ENCODE results near the gene AREL1.

Gene AREL1

GRCh38 chr14:74658535-74659131 is 54.2 kb downstream of the AREL1 start:
- DNase-seq: no peak

- DNase-seq: no peak
Measured at GRCh38 chr14:74656964-74657363, 55.9 kb downstream of the AREL1 start.

DNA sequence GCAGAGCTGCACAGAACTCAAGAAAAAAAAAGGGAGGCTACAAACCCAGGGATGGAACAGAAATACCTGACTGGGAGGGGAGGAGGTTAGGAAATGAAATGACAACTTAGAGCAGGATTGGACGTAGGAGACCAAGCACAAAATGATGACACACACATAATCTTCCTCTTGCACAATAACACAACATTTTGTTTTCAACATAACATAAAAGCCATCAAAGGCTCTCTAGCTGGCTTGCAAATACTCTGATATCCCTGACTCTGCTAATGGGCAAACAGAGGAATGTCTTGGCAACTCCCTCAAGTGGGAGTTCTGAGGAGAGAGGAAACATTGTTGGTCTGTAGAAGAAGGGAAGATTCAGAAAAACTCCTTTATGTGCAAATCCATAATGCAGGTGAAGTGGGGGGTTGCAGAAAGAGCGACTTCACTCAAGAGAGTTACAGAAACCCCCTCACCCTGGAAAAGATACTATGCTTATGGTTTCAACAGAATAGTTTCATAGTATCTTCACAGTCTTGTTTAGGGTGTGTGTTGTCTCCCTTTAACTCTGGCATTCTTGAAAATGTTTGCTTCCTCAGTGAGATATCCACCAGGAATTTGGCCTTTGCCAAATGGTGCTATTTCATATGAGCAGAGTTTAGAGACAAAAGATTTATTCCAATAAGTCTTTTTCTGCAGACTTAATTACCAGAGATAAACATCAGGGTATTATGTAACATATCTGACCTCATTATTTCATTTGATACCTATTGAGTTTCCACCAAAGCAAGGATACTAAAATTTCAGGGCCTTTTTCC is 57.1 kb downstream of the AREL1 start:
- DNase-seq: no peak

DNA sequence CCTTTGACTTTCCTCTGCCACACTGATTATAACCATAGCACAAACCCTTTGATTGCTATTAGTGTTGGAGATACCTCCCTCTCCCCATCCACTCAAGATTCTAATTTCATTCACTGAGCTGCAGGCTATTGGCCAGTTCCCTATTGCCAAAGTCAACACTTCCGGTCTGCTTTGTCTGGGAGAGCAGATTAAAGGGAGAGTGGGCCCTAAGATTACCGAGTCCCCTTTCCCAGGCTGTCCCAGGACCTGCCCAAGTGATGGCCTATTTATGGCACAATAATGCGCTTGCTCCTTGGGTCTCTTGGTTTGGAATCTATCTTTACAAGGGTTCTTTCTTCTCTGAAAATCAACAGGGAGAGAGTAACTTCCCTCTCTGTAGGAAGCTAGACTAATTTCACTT is 57.9 kb downstream of the AREL1 start:
- no peak for DNase-seq

GRCh38 chr14:74653386-74654138 is 59.3 kb downstream of the AREL1 start:
- no peak for DNase-seq

DNA sequence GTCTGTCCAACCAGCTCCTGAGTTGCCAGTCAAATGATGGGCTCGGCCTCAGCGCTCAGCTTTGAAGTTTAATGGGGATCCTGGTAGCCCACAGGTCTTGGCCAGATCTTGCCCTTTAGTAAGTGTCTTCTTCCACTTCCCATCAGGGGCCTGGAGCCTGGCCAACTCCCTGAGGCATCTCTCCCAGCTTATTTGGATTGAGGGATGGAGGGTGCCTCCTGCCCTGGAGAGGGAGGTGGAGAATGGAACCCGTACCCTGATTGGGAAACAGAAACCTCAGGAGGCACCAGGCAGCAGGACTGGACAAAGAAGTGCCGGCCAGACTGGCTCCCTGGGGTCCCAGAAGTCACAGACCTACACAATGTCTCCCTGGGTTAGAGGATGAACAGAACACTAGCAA is 60.3 kb downstream of the AREL1 start:
- no peak for DNase-seq

GRCh38 chr14:74650927-74651686 is 61.8 kb downstream of the AREL1 start:
- DNase-seq: no peak

DNA sequence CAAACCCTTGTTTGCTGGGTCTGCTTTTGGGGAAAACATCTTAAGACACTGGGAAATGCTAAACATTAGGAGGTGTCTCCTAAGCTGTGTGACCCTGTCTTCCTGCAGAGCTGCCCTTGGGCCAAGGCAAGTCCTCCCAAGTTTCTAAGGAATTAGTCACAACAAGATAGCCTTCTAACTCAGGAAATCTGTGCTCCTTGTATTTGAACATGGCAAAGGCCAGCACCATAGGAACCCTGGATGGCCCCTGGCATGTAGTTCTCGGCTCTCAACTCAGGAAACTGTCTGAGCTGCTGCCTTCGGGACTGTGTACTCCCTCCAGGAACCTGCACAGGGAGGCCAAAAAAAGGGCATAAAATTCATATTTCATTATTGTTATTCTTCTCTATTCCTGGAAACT is 63.2 kb downstream of the AREL1 start:
- DNase-seq: no peak

GRCh38 chr14:74649167-74649566 is 63.7 kb downstream of the AREL1 start:
- no peak for DNase-seq

DNA sequence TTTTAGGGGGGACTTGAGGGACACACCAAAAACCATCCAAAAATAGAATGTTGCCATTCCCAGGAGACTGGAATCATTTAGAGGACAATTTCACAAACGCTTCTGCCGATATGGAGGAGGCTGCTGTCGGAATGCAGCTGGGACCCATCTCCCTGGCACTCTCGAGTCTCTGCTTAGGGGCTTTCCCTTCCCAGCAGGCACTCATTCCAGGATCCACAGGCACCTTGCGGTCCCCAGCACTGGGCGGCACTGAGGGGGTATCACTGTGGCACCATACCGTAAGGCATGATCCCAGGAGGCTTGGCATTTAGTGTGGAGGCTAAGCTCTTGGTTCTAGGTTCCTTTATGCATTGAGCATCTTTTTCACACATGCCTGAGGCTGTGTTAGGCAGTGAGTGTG is 64.3 kb downstream of the AREL1 start:
- no peak for DNase-seq

GRCh38 chr14:74647678-74648461 is 65.0 kb downstream of the AREL1 start:
- DNase-seq: peak; percentile 66

DNA sequence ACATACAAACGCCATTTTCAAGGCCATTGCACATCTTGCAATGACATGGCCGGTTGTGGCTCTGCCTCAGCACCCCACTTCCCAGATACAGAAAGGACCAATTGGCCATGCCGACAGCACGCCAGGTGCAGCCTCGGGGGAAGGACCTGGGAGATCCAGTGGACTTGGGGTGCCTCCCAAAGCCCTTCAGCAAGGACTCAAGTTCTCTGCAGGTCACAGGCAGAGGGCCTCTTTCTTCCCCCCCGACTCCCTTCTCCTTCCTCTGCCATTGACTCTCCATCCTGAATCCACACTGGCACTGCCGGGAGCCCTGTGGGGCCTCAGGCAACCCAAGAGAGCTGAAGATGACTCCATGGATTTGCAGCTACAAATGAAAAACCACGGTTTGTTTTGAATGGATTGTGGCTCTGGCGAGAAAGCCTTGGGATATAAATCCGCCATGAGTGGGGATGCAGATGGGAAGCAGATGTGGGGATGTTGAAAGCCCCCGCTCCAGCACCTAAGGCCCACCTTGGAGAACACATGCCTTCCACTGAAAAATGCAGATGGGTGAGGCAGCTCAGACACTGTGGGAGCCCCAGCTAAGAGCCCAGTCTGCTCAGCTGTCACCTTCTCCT is 65.7 kb downstream of the AREL1 start:
- no peak for DNase-seq

DNA sequence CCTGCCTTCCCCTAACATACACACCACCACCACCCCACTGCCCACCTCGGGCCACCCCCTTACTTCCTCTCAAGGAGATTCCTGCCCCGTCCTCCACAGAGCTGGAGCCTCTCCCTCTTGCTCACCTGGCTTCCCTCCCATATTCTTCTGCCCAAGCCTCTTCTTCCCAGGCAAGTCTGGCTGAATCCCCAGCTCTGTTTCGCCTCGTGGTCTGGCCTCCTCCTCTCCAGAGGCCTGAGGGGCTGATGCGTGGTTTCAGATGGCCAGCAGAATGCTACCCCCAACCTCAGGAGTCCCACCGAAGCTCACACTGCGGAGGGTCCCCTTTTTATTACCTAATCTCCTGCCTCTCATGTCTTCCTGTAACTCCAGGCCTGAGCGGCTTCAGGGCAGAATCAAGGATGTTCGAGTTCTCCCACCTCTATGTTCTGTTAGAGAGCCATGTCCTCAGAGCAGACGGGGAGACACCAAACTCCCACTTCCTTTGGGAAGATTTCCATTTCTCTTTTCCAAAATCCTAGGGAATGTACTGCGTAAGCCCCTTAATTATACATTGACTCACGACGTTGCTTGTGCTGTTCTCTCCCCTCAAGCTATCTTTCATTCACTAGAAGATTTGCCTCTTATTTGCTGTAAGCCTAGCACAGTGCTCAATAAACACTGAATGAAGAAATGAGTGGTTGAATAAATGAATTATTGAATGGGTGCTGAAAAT is 67.0 kb downstream of the AREL1 start:
- no peak for DNase-seq

- DNase-seq: no peak
Measured at GRCh38 chr14:74645244-74645643, 67.6 kb downstream of the AREL1 start.

DNA sequence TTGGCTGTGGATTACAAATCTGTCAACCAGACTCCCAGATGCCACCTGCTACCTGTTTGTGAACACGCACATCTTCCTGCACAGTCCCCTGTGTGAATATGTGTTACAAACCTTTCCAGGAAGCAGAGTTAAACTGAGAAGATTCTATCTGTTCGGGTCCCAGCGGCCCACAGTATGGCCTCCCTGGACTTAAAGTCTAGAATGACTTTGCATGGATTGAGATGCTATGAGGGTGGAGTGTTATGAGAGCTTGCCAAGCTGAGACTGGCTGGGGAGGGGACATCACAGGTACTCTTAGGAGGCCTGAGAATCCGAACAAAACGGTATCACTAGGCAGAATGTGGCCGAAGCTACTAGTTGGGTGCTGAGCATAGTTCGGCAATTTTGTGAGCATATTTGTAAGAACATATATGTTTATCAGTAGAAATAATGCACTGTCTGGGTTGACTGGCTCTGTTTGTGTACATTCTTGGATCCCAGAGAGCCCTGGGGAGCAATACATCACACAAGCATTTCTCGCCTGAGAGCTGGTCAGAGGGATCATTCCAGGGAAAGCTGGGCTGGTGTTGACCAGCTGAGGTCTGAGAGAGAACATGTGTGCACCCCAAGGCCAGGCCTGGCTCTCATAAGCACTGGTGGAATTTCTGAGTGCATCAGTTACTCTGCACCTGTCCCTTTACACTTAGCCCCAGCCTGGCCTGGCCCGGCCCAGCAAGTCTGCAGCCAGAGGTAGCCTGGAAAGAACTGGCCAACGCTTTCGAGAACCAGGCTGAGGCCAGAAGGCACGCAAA is 71.1 kb downstream of the AREL1 start:
- no peak for DNase-seq

- no peak for DNase-seq
Measured at GRCh38 chr14:74638966-74639365, 73.9 kb downstream of the AREL1 start.

DNA sequence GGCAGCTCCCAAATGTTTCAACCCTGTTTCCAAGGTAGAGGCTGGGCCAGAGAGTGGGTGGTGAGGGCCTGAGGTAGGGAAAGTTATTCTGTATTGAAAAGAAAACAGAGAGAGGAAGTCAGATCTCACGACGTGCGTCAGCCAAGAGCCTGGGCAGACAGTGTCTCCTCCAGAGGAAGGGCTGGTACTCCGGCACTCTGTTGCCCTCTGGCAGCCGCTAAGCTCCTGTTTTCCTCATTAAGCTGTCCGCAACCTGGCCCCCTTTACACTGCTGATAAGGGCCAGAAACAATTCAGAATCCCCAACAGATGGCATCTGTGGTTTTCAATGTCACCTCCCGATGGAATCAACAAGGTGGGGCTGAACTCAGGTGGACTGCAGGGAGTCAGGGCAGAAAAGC is 74.8 kb downstream of the AREL1 start:
- DNase-seq: no peak

GRCh38 chr14:74637178-74637550 is 75.7 kb downstream of the AREL1 start:
- DNase-seq: no peak

- no peak for DNase-seq
Measured at GRCh38 chr14:74636424-74637177, 76.3 kb downstream of the AREL1 start.

DNA sequence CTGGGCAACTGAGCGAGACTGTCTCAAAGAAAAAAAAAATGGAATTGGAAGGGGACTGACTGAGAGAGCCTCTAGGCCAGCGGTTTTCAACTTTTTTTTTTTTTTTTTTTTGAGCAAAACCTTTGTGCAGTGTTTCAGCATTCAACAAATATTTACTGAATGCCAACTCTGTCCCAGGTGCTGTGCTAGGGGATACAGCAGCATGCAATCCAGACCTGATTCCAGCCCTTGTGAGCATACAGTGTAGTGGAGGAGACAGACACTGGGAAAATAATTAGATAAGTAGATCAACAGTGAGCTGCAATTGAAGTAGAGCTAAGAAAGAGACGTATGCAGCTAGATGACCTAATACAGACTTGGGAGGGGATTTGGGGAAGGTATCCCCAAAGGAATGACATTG is 77.0 kb downstream of the AREL1 start:
- DNase-seq: no peak
